ENCODE results near the gene SMTN.
A peak's percentile ranks its signal among the peaks of the same experiment; 100 is the strongest.
"Not testable (repeated sequence)": the region's sequence is repeated elsewhere in the genome, so short reads cannot be mapped to it uniquely, and the experiment has no call there.

Gene SMTN

GRCh38 chr22:31069691-31070314 is 11.3 kb upstream of the SMTN start:
- not testable (repeated sequence) for DNase-seq (ENCODE audit: low spot score)

- DNase-seq (ENCODE audit: low spot score): not testable (repeated sequence)
These were observed 8.0 kb upstream of the SMTN start for GRCh38 chr22:31073125-31073524.

GRCh38 chr22:31073545-31074145 is 7.5 kb upstream of the SMTN start:
- DNase-seq (ENCODE audit: low spot score): not testable (repeated sequence)

GRCh38 chr22:31075961-31076360 is 5.2 kb upstream of the SMTN start:
- no peak for DNase-seq (ENCODE audit: low spot score)

GRCh38 chr22:31077681-31078080 is 3.4 kb upstream of the SMTN start:
- DNase-seq (ENCODE audit: low spot score): no peak

- not testable (repeated sequence) for DNase-seq (ENCODE audit: low spot score)
These were observed 2.7 kb upstream of the SMTN start for GRCh38 chr22:31078389-31078788.

GRCh38 chr22:31079095-31079642 is 1.9 kb upstream of the SMTN start:
- DNase-seq (ENCODE audit: low spot score): no peak

- no peak for DNase-seq (ENCODE audit: low spot score)
These were observed 812 bp upstream of the SMTN start for GRCh38 chr22:31080164-31080847.

- no peak for DNase-seq (ENCODE audit: low spot score)
These were observed 966 bp downstream of the SMTN start for GRCh38 chr22:31081963-31082605.

GRCh38 chr22:31082606-31083376 is 1.7 kb downstream of the SMTN start:
- DNase-seq (ENCODE audit: low spot score): peak; percentile 55

- no peak for DNase-seq (ENCODE audit: low spot score)
These were observed 2.3 kb downstream of the SMTN start for GRCh38 chr22:31083377-31083768.

- DNase-seq (ENCODE audit: low spot score): no peak
These were observed 3.0 kb downstream of the SMTN start for GRCh38 chr22:31083923-31084810.

GRCh38 chr22:31084811-31085492 is 3.8 kb downstream of the SMTN start:
- no peak for DNase-seq (ENCODE audit: low spot score)

GRCh38 chr22:31085493-31085824 is 4.3 kb downstream of the SMTN start:
- DNase-seq (ENCODE audit: low spot score): no peak

GRCh38 chr22:31085928-31086327 is 4.8 kb downstream of the SMTN start:
- no peak for DNase-seq (ENCODE audit: low spot score)

- DNase-seq (ENCODE audit: low spot score): no peak
These were observed 5.7 kb downstream of the SMTN start for GRCh38 chr22:31086703-31087330.

GRCh38 chr22:31087744-31088215 is 6.7 kb downstream of the SMTN start:
- DNase-seq (ENCODE audit: low spot score): no peak

- no peak for DNase-seq (ENCODE audit: low spot score)
These were observed 7.3 kb downstream of the SMTN start for GRCh38 chr22:31088233-31088986.
